Keratinocyte (primary cell): ENCODE data around the gene SPG7. TPM values are rescaled to one million over a fixed set of nuclear protein-coding genes. Genes with fewer than 3 reads are reported as not detected.
A peak's percentile ranks its signal among the peaks of the same experiment; 100 is the strongest.

ENCODE experiments used
- DNase-seq: peaks from one replicate; pipeline ENCODE4 v3.0.0-alpha.2; 2011; ENCODE audit warnings: low read depth, missing footprints, low spot score
- FAIRE-seq: peaks from 2 replicates; lab custom pipeline; 2011; peaks lifted over from hg19 to GRCh38; lab: Jason Lieb, UNC
- H2AFZ ChIP-seq: 2 replicates; pipeline ENCODE4 v1.6.0; 2012; ENCODE audit warnings: low read length, control low read depth, inconsistent platforms; ENCODE audit not compliant: control insufficient read depth
- H3K27ac ChIP-seq: 2 replicates; pipeline ENCODE4 v1.5.1; 2011; ENCODE audit warnings: low read length; ENCODE audit not compliant: control insufficient read depth, insufficient read depth
- H3K27me3 ChIP-seq: 3 replicates; pipeline ENCODE4 v1.6.0; 2011; ENCODE audit warnings: low read length; ENCODE audit not compliant: control insufficient read depth, insufficient read depth; ENCODE audit errors: extremely low read depth
- H3K36me3 ChIP-seq, 2 experiments: 2 replicates in 1 of 2; 3 replicates in 1 of 2; pipeline ENCODE4 v1.5.1; 2011; ENCODE audit warnings: low read length in 2 of 2, mild to moderate bottlenecking in 1 of 2; ENCODE audit not compliant: control insufficient read depth in 2 of 2, insufficient read depth in 2 of 2; ENCODE audit errors: extremely low read depth in 1 of 2
- H3K4me1 ChIP-seq: 3 replicates; pipeline ENCODE4 v1.5.1; 2011; ENCODE audit warnings: low read length; ENCODE audit not compliant: control insufficient read depth, insufficient read depth; ENCODE audit errors: extremely low read depth
- H3K4me2 ChIP-seq: 3 replicates; pipeline ENCODE4 v1.6.0; 2011; ENCODE audit warnings: low read depth, low read length; ENCODE audit not compliant: control insufficient read depth, insufficient read depth; ENCODE audit errors: extremely low read depth
- H3K4me3 ChIP-seq, 3 experiments: fragments of 200-600 bp in 1 of 3; sonication (generic) in 1 of 3; 2 replicates in 2 of 3; 3 replicates in 1 of 3; pipeline ENCODE4 v1.5.1; 2011 to 2016; ENCODE audit warnings: low read length in 3 of 3, mild to moderate bottlenecking in 3 of 3, control low read depth in 2 of 3, inconsistent platforms in 1 of 3, low read depth in 1 of 3, mixed read lengths in 1 of 3, mixed run types in 1 of 3, moderate library complexity in 1 of 3; ENCODE audit not compliant: control insufficient read depth in 2 of 3, insufficient read depth in 2 of 3; ENCODE audit errors: extremely low read depth in 1 of 3
- H3K79me2 ChIP-seq: 2 replicates; pipeline ENCODE4 v1.6.0; 2012; ENCODE audit warnings: low read length; ENCODE audit not compliant: control insufficient read depth, insufficient read depth
- H3K9ac ChIP-seq: 3 replicates; pipeline ENCODE4 v1.6.0; 2011; ENCODE audit warnings: low read length; ENCODE audit not compliant: control insufficient read depth, insufficient read depth; ENCODE audit errors: extremely low read depth
- H3K9me1 ChIP-seq: 3 replicates; pipeline ENCODE4 v1.6.0; 2011; ENCODE audit warnings: low read length; ENCODE audit not compliant: control insufficient read depth, insufficient read depth; ENCODE audit errors: extremely low read depth
- H3K9me3 ChIP-seq: 2 replicates; pipeline ENCODE4 v1.5.1; 2012; ENCODE audit warnings: low read depth, low read length; ENCODE audit not compliant: control insufficient read depth
- H4K20me1 ChIP-seq: 3 replicates; pipeline ENCODE4 v1.6.0; 2011; ENCODE audit warnings: low read length; ENCODE audit not compliant: control insufficient read depth, insufficient read depth; ENCODE audit errors: extremely low read depth
- EZH2 ChIP-seq: IDR thresholded peaks from one replicate; pipeline ENCODE4 v1.6.1; 2012; ENCODE audit warnings: inconsistent platforms, mild to moderate bottlenecking, low read length, moderate library complexity
- dilution Hi-C: fragments of 300-500 bp; cut with MboI; formaldehyde crosslinking; loops from one replicate; pipeline ENCODE4 v1.7.0; 2020; ENCODE audit warnings: low sequenced_read_pairs; ENCODE audit not compliant: extremely low pct_ligation_motif_present
- polyA plus RNA-seq, 5 experiments: library from polyadenylated mRNA; depleted of rRNA in 3 of 5; stranded (reverse) in 3 of 5; stranded (forward) in 1 of 5; unstranded in 1 of 5; fragments of >200 nt; gene quantifications; 1 replicate in 1 of 5; 2 replicates in 3 of 5; 3 replicates in 1 of 5; pipeline versions ENCODE4 v1.2.1 to v1.2.3, GENCODE V29; 2011 to 2012; ENCODE audit warnings: missing spikeins in 2 of 5, low read depth in 1 of 5, low replicate concordance in 1 of 5
- TF ChIP-seq, protein P1 (sequence below), 3 experiments: IDR thresholded peaks in 1 of 3; conservative IDR thresholded peaks in 1 of 3; optimal IDR thresholded peaks in 1 of 3; 2 replicates in 2 of 3; 3 replicates in 1 of 3; pipeline versions ENCODE3 to v1.5.1; 2011; ENCODE audit warnings: low read length in 3 of 3, mild to moderate bottlenecking in 3 of 3, moderate library complexity in 2 of 3, control low read depth in 1 of 3, inconsistent platforms in 1 of 3; ENCODE audit not compliant: insufficient read depth in 2 of 3; ENCODE audit errors: extremely low read depth in 1 of 3

The SPG7 gene
- polyA plus RNA-seq, 1 donor (not counting 4 experiments of a cell fraction or from before 2014, with no cell fraction given) = 45.2 TPM

DNA sequence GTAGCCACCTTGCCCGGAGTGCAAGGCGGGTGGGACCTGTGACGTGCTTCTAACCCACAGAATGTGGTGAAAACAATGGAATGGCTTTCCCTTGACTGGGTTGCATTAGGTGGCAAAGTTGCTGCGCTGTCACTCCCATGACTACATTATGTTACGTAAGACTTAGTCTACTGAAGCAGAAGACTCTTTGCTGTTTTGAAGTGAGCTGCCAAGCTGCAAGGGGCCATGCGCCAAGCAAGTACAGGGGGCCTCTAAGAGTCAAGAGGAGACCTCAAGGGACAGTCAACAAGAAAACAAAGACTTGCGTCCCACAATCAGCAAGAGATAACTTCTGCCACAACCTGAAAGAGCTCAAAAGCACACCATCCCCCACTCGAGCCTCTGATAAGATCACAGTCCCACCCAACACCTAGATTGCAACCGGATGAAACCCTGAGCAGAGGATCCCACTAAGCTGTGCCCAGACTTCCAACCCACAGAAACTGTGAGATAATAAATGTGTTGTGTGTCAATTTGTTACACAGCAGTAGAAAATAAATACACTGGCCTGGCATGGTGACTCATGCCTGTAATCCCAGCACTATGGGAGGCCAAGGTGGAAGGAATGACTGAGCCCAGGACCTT is 34.3 kb upstream of the SPG7 start:
- peak overlapping the region; percentile 44 for H3K4me2 ChIP-seq
- dilution Hi-C loops = no loop called here
- TF ChIP-seq, protein P1, sequence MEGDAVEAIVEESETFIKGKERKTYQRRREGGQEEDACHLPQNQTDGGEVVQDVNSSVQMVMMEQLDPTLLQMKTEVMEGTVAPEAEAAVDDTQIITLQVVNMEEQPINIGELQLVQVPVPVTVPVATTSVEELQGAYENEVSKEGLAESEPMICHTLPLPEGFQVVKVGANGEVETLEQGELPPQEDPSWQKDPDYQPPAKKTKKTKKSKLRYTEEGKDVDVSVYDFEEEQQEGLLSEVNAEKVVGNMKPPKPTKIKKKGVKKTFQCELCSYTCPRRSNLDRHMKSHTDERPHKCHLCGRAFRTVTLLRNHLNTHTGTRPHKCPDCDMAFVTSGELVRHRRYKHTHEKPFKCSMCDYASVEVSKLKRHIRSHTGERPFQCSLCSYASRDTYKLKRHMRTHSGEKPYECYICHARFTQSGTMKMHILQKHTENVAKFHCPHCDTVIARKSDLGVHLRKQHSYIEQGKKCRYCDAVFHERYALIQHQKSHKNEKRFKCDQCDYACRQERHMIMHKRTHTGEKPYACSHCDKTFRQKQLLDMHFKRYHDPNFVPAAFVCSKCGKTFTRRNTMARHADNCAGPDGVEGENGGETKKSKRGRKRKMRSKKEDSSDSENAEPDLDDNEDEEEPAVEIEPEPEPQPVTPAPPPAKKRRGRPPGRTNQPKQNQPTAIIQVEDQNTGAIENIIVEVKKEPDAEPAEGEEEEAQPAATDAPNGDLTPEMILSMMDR (optimal IDR thresholded peaks at IDR 0.05 in 1 of 3, IDR thresholded peaks at IDR 0.05 in 1 of 3, conservative IDR thresholded peaks at IDR 0.05 in 1 of 3; ENCODE audit: extremely low read depth in 1 of 3, insufficient read depth in 2 of 3, low read length in 3 of 3) = no peak
- H4K20me1 ChIP-seq = peaks cover 72% of the 10 kb centered on the region
- no peaks in the 10 kb centered on the region for H3K27me3 ChIP-seq
- H3K4me3 ChIP-seq = no peak overlapping the region
- no peak for FAIRE-seq
- no peaks in the 10 kb centered on the region for H3K9me3 ChIP-seq
- H3K4me1 ChIP-seq = peaks cover 78% of the 10 kb centered on the region
- no peak overlapping the region for H2AFZ ChIP-seq
- DNase-seq = no peak
- peaks cover 91% of the 10 kb centered on the region for H3K79me2 ChIP-seq
- no peak overlapping the region for H3K9ac ChIP-seq
- peaks cover 7% of the 10 kb centered on the region for H3K9me1 ChIP-seq
- peak overlapping the region; percentile 96 for H3K27ac ChIP-seq
- H3K36me3 ChIP-seq = peaks cover 3 to 16% of the 10 kb centered on the region in 2 experiments

DNA sequence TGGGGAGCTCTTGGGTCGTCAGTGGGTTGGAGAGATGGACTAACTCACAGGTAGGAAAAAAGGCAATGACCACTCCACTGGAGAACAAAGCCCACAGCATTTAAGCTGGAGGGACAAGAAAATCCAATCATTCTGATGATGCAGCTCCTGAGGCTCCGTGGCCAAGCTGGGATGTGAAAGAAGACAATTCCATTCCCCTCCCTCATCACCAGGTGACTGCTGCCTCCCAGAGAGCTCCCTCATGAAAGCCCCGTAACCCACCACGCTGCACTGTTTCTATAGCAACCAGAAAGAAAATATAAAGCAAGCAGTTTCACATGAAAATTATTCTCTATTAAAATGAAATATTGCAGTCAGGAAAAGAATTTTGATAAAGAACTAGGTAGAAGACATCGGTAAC is 33.1 kb upstream of the SPG7 start:
- no peak overlapping the region for H3K4me2 ChIP-seq
- FAIRE-seq = no peak
- dilution Hi-C loops = no loop called here
- H4K20me1 ChIP-seq = peaks cover 71% of the 10 kb centered on the region
- no peak overlapping the region for H3K4me3 ChIP-seq
- peaks cover 10% of the 10 kb centered on the region for H3K9me1 ChIP-seq
- H3K79me2 ChIP-seq = peaks cover 88% of the 10 kb centered on the region
- no peak for DNase-seq
- H3K36me3 ChIP-seq = peaks cover 1 to 16% of the 10 kb centered on the region in 2 experiments
- H3K27me3 ChIP-seq = no peaks in the 10 kb centered on the region
- H2AFZ ChIP-seq = no peak overlapping the region
- H3K4me1 ChIP-seq = peaks cover 82% of the 10 kb centered on the region
- no peaks in the 10 kb centered on the region for H3K9me3 ChIP-seq
- TF ChIP-seq EZH2 = no peak
- TF ChIP-seq, protein P1 (optimal IDR thresholded peaks at IDR 0.05 in 1 of 3, IDR thresholded peaks at IDR 0.05 in 1 of 3, conservative IDR thresholded peaks at IDR 0.05 in 1 of 3; ENCODE audit: extremely low read depth in 1 of 3, insufficient read depth in 2 of 3, low read length in 3 of 3) = no peak
- peak overlapping the region; percentile 96 for H3K27ac ChIP-seq
- H3K9ac ChIP-seq = no peak overlapping the region
